Measurements from ENCODE around the gene MFNG. TPM values are rescaled to one million over a fixed set of nuclear protein-coding genes. Genes with fewer than 3 reads are reported as not detected.

The MFNG gene
- total RNA-seq, 2 experiments from 2014 or later = 225 to 235 TPM

DNA sequence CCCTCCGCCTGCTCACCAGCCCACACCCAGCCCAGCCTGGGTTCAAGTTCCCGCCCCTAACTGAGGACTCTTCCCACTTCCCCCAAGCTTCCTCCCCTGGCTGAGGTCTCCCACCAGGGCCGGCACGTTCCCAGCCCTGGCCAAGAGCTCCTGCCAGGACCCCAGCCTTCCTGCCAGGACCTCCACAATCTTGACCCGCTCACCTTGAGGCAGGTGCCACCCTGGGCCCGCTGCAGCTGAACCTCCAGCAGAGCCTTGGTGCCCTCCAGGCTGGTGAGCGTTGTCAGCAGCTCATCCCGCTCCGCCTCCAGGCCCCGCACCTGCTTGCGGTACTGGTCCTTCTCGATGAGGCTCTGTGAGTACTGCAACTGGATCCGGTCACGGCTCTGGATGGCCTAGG is 19.8 kb upstream of the MFNG start:
- no peaks in the 10 kb centered on the region for H3K79me2 ChIP-seq (ENCODE audit: insufficient read depth, low read depth, low read length)
- no peaks in the 10 kb centered on the region for H4K20me1 ChIP-seq (ENCODE audit: insufficient read depth, low read length)
- H3K4me2 ChIP-seq (ENCODE audit: low read length) = no peak overlapping the region
- H2AFZ ChIP-seq (ENCODE audit: low read length) = no peak overlapping the region
- DNase-seq (ENCODE audit: low spot score) = no peak
- TF ChIP-seq, protein P1, sequence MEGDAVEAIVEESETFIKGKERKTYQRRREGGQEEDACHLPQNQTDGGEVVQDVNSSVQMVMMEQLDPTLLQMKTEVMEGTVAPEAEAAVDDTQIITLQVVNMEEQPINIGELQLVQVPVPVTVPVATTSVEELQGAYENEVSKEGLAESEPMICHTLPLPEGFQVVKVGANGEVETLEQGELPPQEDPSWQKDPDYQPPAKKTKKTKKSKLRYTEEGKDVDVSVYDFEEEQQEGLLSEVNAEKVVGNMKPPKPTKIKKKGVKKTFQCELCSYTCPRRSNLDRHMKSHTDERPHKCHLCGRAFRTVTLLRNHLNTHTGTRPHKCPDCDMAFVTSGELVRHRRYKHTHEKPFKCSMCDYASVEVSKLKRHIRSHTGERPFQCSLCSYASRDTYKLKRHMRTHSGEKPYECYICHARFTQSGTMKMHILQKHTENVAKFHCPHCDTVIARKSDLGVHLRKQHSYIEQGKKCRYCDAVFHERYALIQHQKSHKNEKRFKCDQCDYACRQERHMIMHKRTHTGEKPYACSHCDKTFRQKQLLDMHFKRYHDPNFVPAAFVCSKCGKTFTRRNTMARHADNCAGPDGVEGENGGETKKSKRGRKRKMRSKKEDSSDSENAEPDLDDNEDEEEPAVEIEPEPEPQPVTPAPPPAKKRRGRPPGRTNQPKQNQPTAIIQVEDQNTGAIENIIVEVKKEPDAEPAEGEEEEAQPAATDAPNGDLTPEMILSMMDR (conservative IDR thresholded peaks at IDR 0.05; ENCODE audit: low read length) = no peak
- no peak for TF ChIP-seq EZH2phosphoT487 (IDR thresholded peaks at IDR 0.05; ENCODE audit: borderline replicate concordance, low read depth, low read length)
- H3K9me2 ChIP-seq (ENCODE audit: insufficient read depth, low read length) = no peaks in the 10 kb centered on the region
- ChIA-PET CTCF (ENCODE audit: unreplicated experiment) (interaction anchor here (0.6 kb wide), 2 partner anchors 176 to 1203 kb away, joined by 3 to 5 read pairs; no protein-coding TSS in a partner anchor), POLR2A (no interaction called here)
- no peaks in the 10 kb centered on the region for H3K4me1 ChIP-seq (ENCODE audit: insufficient read depth, low read length, poor library complexity, severe bottlenecking)
- no peaks in the 10 kb centered on the region for H3K9me3 ChIP-seq (ENCODE audit: low read length)
- no peak overlapping the region for H3K27ac ChIP-seq (ENCODE audit: low read depth, low read length, poor library complexity, severe bottlenecking)
- intact Hi-C loops (cut with micrococcal nuclease; ENCODE audit: unreplicated experiment) = no loop called here
- no TSS peak for BruUV-seq (replicated peaks)
- H3K36me3 ChIP-seq (ENCODE audit: insufficient read depth, low read length) = no peaks in the 10 kb centered on the region
- no peak overlapping the region for H3K4me3 ChIP-seq (ENCODE audit: low read depth, low read length, poor library complexity, severe bottlenecking)

DNA sequence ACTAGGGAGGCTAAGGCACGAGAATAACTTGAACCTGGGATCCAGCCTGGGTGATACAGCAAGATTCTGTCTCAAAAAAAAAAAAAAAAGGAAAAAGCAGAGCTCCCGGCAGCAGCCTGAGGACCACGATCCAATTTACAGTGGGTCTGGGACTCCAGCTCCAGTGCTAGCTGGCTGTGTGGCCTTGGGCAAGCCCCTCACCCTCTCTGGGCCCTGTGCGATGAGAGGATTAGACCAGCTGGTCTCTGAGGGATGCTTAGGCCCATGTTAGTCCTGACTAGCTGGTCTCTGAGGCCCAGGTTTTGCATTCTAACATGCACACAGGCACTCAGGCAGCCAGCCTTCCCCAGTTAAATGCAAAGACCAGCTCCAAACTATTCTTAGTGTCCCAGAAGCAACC is 19.4 kb upstream of the MFNG start:
- no TSS peak for BruUV-seq (replicated peaks)
- H2AFZ ChIP-seq (ENCODE audit: low read length) = no peak overlapping the region
- no peaks in the 10 kb centered on the region for H3K9me3 ChIP-seq (ENCODE audit: low read length)
- DNase-seq (ENCODE audit: low spot score) = no peak
- no peak overlapping the region for H3K4me3 ChIP-seq (ENCODE audit: low read depth, low read length, poor library complexity, severe bottlenecking)
- H3K4me2 ChIP-seq (ENCODE audit: low read length) = no peak overlapping the region
- CTCF ChIA-PET (ENCODE audit: unreplicated experiment) = interaction anchor here (0.6 kb wide), 2 partner anchors 176 to 1204 kb away, joined by 3 to 5 read pairs; no protein-coding TSS in a partner anchor
- POLR2A ChIA-PET = no interaction called here
- H3K27ac ChIP-seq (ENCODE audit: low read depth, low read length, poor library complexity, severe bottlenecking) = no peak overlapping the region
- TF ChIP-seq EZH2phosphoT487 (IDR thresholded peaks at IDR 0.05; ENCODE audit: borderline replicate concordance, low read depth, low read length) = no peak
- TF ChIP-seq, protein P1 (conservative IDR thresholded peaks at IDR 0.05; ENCODE audit: low read length) = no peak
- H3K9me2 ChIP-seq (ENCODE audit: insufficient read depth, low read length) = no peaks in the 10 kb centered on the region
- intact Hi-C loops (cut with micrococcal nuclease; ENCODE audit: unreplicated experiment) = no loop called here
- H3K4me1 ChIP-seq (ENCODE audit: insufficient read depth, low read length, poor library complexity, severe bottlenecking) = no peaks in the 10 kb centered on the region
- H4K20me1 ChIP-seq (ENCODE audit: insufficient read depth, low read length) = no peaks in the 10 kb centered on the region
- H3K79me2 ChIP-seq (ENCODE audit: insufficient read depth, low read depth, low read length) = no peaks in the 10 kb centered on the region
- H3K36me3 ChIP-seq (ENCODE audit: insufficient read depth, low read length) = no peaks in the 10 kb centered on the region

- ChIA-PET CTCF (ENCODE audit: unreplicated experiment) (no interaction called here), POLR2A (no interaction called here)
- no peak overlapping the region for H3K4me3 ChIP-seq (ENCODE audit: low read depth, low read length, poor library complexity, severe bottlenecking)
These were observed 18.8 kb upstream of the MFNG start for GRCh38 chr22:37504964-37505363.

More at GRCh38 chr22:37504964-37505363, 18.8 kb upstream of the MFNG start:
- H3K27ac ChIP-seq (ENCODE audit: low read depth, low read length, poor library complexity, severe bottlenecking) = no peak overlapping the region
- no peaks in the 10 kb centered on the region for H3K9me3 ChIP-seq (ENCODE audit: low read length)
- H3K36me3 ChIP-seq (ENCODE audit: insufficient read depth, low read length) = no peaks in the 10 kb centered on the region
- H4K20me1 ChIP-seq (ENCODE audit: insufficient read depth, low read length) = no peaks in the 10 kb centered on the region
- no peak overlapping the region for H3K4me2 ChIP-seq (ENCODE audit: low read length)
- TF ChIP-seq, protein P1 (conservative IDR thresholded peaks at IDR 0.05; ENCODE audit: low read length) = no peak
- no peak for TF ChIP-seq EZH2phosphoT487 (IDR thresholded peaks at IDR 0.05; ENCODE audit: borderline replicate concordance, low read depth, low read length)
- H2AFZ ChIP-seq (ENCODE audit: low read length) = no peak overlapping the region
- no peaks in the 10 kb centered on the region for H3K4me1 ChIP-seq (ENCODE audit: insufficient read depth, low read length, poor library complexity, severe bottlenecking)
- DNase-seq (ENCODE audit: low spot score) = no peak
- no peaks in the 10 kb centered on the region for H3K9me2 ChIP-seq (ENCODE audit: insufficient read depth, low read length)
- no TSS peak for BruUV-seq (replicated peaks)
- intact Hi-C loops (cut with micrococcal nuclease; ENCODE audit: unreplicated experiment) = no loop called here
- H3K79me2 ChIP-seq (ENCODE audit: insufficient read depth, low read depth, low read length) = no peaks in the 10 kb centered on the region
